ENCODE measurements around the gene RANBP3.

Gene RANBP3

GRCh38 chr19:5953680-5954213, 24.2 kb downstream of the RANBP3 start:
- no peaks in the 10 kb centered on the region for H3K27me3 ChIP-seq (ENCODE audit: control insufficient read depth in 5 of 5, insufficient read depth in 4 of 5, low read length in 5 of 5)
- peak overlapping the region; percentile 7 for H3K27ac ChIP-seq (ENCODE audit: low read depth, low read length)
- H3K4me1 ChIP-seq (ENCODE audit: control insufficient read depth in 5 of 5, insufficient read depth in 5 of 5, low read length in 5 of 5), result peaks cover 8 to 52% (median 45%) of the 10 kb centered on the region in 5 donors
- H3K9me3 ChIP-seq (ENCODE audit: control insufficient read depth in 5 of 5, low read length in 5 of 5), result no peaks in the 10 kb centered on the region
- peak overlapping the region in 2 of 5 donors; percentile 10 to 17 for H3K9ac ChIP-seq (ENCODE audit: low read length in 5 of 5)
- peak overlapping the region in 1 of 5 donors; percentile 3 for H3K4me3 ChIP-seq (ENCODE audit: low read depth in 1 of 5, low read length in 5 of 5)
- H3K36me3 ChIP-seq (ENCODE audit: control insufficient read depth in 5 of 5, insufficient read depth in 5 of 5, low read length in 5 of 5), result peaks cover 0 to 17% (median 11%) of the 10 kb centered on the region in 5 donors

DNA sequence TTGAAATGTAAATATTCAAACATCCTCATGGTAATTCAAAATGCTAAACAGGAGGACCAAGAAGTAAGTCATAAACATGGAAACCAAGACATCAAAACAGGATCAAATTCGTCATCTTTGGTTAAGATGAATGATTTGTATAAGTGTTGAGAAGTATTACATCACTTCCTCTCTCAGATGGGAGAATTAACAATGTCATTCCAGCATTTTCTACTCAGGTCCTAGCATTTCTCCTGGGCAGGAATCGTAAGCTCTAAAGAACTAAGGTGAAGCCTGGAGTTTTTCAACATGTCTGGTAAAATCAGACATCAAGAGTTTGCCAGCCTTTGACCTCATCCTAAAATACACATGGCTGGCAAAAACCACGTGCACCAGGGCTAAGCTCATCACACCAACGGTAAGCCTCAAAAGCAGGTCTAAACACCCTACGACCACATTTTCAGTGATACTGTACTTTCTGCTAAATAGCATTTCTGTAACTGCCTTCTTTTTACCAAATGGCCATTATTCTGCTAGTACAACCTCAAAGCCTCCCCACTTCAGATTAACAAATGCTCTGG, 24.8 kb downstream of the RANBP3 start:
- Histone ChIP-seq H3K4me3 (ENCODE audit: low read depth in 1 of 5, low read length in 5 of 5) (no peak overlapping the region), H3K4me1 (ENCODE audit: control insufficient read depth in 5 of 5, insufficient read depth in 5 of 5, low read length in 5 of 5) (peaks cover 8 to 58% (median 45%) of the 10 kb centered on the region in 5 donors), H3K27ac (ENCODE audit: low read depth, low read length) (peak overlapping the region; percentile 7), H3K27me3 (ENCODE audit: control insufficient read depth in 5 of 5, insufficient read depth in 4 of 5, low read length in 5 of 5) (no peaks in the 10 kb centered on the region), H3K9me3 (ENCODE audit: control insufficient read depth in 5 of 5, low read length in 5 of 5) (no peaks in the 10 kb centered on the region), H3K36me3 (ENCODE audit: control insufficient read depth in 5 of 5, insufficient read depth in 5 of 5, low read length in 5 of 5) (peaks cover 0 to 17% (median 11%) of the 10 kb centered on the region in 5 donors), H3K9ac (ENCODE audit: low read length in 5 of 5) (no peak overlapping the region)

- Histone ChIP-seq H3K27ac (ENCODE audit: low read depth, low read length) (no peak overlapping the region), H3K9ac (ENCODE audit: low read length in 5 of 5) (no peak overlapping the region), H3K4me3 (ENCODE audit: low read depth in 1 of 5, low read length in 5 of 5) (no peak overlapping the region), H3K36me3 (ENCODE audit: control insufficient read depth in 5 of 5, insufficient read depth in 5 of 5, low read length in 5 of 5) (peaks cover 0 to 12% (median 11%) of the 10 kb centered on the region in 5 donors), H3K4me1 (ENCODE audit: control insufficient read depth in 5 of 5, insufficient read depth in 5 of 5, low read length in 5 of 5) (peaks cover 10 to 65% (median 52%) of the 10 kb centered on the region in 5 donors), H3K9me3 (ENCODE audit: control insufficient read depth in 5 of 5, low read length in 5 of 5) (no peaks in the 10 kb centered on the region), H3K27me3 (ENCODE audit: control insufficient read depth in 5 of 5, insufficient read depth in 4 of 5, low read length in 5 of 5) (no peaks in the 10 kb centered on the region)
Measured at GRCh38 chr19:5952193-5953029, 25.5 kb downstream of the RANBP3 start.

DNA sequence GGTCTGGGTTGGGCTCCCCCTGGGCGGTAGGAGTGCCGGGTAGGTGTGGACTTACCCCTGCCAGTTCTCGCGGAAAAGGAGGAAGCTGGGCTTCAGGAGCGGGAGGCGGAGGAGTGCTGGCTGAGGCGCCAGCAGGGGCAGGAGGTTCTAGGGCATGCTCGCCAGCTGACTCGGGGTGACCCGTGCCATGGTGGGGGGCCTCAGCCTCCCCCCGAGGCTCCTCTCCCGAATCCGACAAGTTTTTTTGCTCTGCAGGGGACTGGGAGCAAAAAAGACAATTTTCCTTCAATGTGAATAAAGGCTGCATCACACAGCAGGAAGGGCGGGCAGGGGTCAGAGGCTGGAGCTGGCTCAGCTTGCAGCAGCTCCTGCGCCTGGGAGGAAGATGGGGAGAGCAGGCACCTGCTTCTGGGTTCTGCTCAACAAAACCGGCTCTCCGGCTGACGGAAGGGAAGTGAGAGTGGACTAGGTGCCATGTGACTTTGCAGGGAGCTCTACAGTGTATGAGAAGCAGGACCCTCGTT, 26.5 kb downstream of the RANBP3 start:
- H3K4me3 ChIP-seq (ENCODE audit: low read depth in 1 of 5, low read length in 5 of 5), result no peak overlapping the region
- H3K36me3 ChIP-seq (ENCODE audit: control insufficient read depth in 5 of 5, insufficient read depth in 5 of 5, low read length in 5 of 5), result peaks cover 0 to 11% (median 8%) of the 10 kb centered on the region in 5 donors
- H3K9me3 ChIP-seq (ENCODE audit: control insufficient read depth in 5 of 5, low read length in 5 of 5), result no peaks in the 10 kb centered on the region
- peaks cover 10 to 74% (median 58%) of the 10 kb centered on the region in 5 donors for H3K4me1 ChIP-seq (ENCODE audit: control insufficient read depth in 5 of 5, insufficient read depth in 5 of 5, low read length in 5 of 5)
- no peaks in the 10 kb centered on the region for H3K27me3 ChIP-seq (ENCODE audit: control insufficient read depth in 5 of 5, insufficient read depth in 4 of 5, low read length in 5 of 5)
- H3K9ac ChIP-seq (ENCODE audit: low read length in 5 of 5), result peak overlapping the region in 2 of 5 donors; percentile 29 to 40
- no peak overlapping the region for H3K27ac ChIP-seq (ENCODE audit: low read depth, low read length)

- Histone ChIP-seq H3K27ac (ENCODE audit: low read depth, low read length) (no peak overlapping the region), H3K4me1 (ENCODE audit: control insufficient read depth in 5 of 5, insufficient read depth in 5 of 5, low read length in 5 of 5) (peaks cover 10 to 76% (median 58%) of the 10 kb centered on the region in 5 donors), H3K36me3 (ENCODE audit: control insufficient read depth in 5 of 5, insufficient read depth in 5 of 5, low read length in 5 of 5) (peaks cover 0 to 13% (median 8%) of the 10 kb centered on the region in 5 donors), H3K4me3 (ENCODE audit: low read depth in 1 of 5, low read length in 5 of 5) (no peak overlapping the region), H3K9me3 (ENCODE audit: control insufficient read depth in 5 of 5, low read length in 5 of 5) (no peaks in the 10 kb centered on the region), H3K9ac (ENCODE audit: low read length in 5 of 5) (peak overlapping the region in 1 of 5 donors; percentile 29), H3K27me3 (ENCODE audit: control insufficient read depth in 5 of 5, insufficient read depth in 4 of 5, low read length in 5 of 5) (no peaks in the 10 kb centered on the region)
Measured at GRCh38 chr19:5950741-5951140, 27.2 kb downstream of the RANBP3 start.

GRCh38 chr19:5949792-5950305, 28.1 kb downstream of the RANBP3 start:
- H3K27me3 ChIP-seq (ENCODE audit: control insufficient read depth in 5 of 5, insufficient read depth in 4 of 5, low read length in 5 of 5), result no peaks in the 10 kb centered on the region
- H3K9ac ChIP-seq (ENCODE audit: low read length in 5 of 5), result no peak overlapping the region
- H3K36me3 ChIP-seq (ENCODE audit: control insufficient read depth in 5 of 5, insufficient read depth in 5 of 5, low read length in 5 of 5), result peaks cover 0 to 17% (median 8%) of the 10 kb centered on the region in 5 donors
- peaks cover 10 to 75% (median 54%) of the 10 kb centered on the region in 5 donors for H3K4me1 ChIP-seq (ENCODE audit: control insufficient read depth in 5 of 5, insufficient read depth in 5 of 5, low read length in 5 of 5)
- no peak overlapping the region for H3K27ac ChIP-seq (ENCODE audit: low read depth, low read length)
- H3K4me3 ChIP-seq (ENCODE audit: low read depth in 1 of 5, low read length in 5 of 5), result no peak overlapping the region
- H3K9me3 ChIP-seq (ENCODE audit: control insufficient read depth in 5 of 5, low read length in 5 of 5), result no peaks in the 10 kb centered on the region

GRCh38 chr19:5948752-5949564, 29.0 kb downstream of the RANBP3 start:
- Histone ChIP-seq H3K9me3 (ENCODE audit: control insufficient read depth in 5 of 5, low read length in 5 of 5) (no peaks in the 10 kb centered on the region), H3K27me3 (ENCODE audit: control insufficient read depth in 5 of 5, insufficient read depth in 4 of 5, low read length in 5 of 5) (no peaks in the 10 kb centered on the region), H3K9ac (ENCODE audit: low read length in 5 of 5) (peak overlapping the region in 1 of 5 donors; percentile 6), H3K36me3 (ENCODE audit: control insufficient read depth in 5 of 5, insufficient read depth in 5 of 5, low read length in 5 of 5) (peaks cover 0 to 17% (median 8%) of the 10 kb centered on the region in 5 donors), H3K27ac (ENCODE audit: low read depth, low read length) (no peak overlapping the region), H3K4me1 (ENCODE audit: control insufficient read depth in 5 of 5, insufficient read depth in 5 of 5, low read length in 5 of 5) (peaks cover 7 to 66% (median 45%) of the 10 kb centered on the region in 5 donors), H3K4me3 (ENCODE audit: low read depth in 1 of 5, low read length in 5 of 5) (no peak overlapping the region)

- Histone ChIP-seq H3K9me3 (ENCODE audit: control insufficient read depth in 5 of 5, low read length in 5 of 5) (no peaks in the 10 kb centered on the region), H3K27ac (ENCODE audit: low read depth, low read length) (peak overlapping the region; percentile 41), H3K36me3 (ENCODE audit: control insufficient read depth in 5 of 5, insufficient read depth in 5 of 5, low read length in 5 of 5) (peaks cover 0 to 24% (median 10%) of the 10 kb centered on the region in 5 donors), H3K4me3 (ENCODE audit: low read depth in 1 of 5, low read length in 5 of 5) (peak overlapping the region in 4 of 5 donors; percentile 1 to 41 (median 24)), H3K27me3 (ENCODE audit: control insufficient read depth in 5 of 5, insufficient read depth in 4 of 5, low read length in 5 of 5) (no peaks in the 10 kb centered on the region), H3K4me1 (ENCODE audit: control insufficient read depth in 5 of 5, insufficient read depth in 5 of 5, low read length in 5 of 5) (peaks cover 9 to 56% (median 33%) of the 10 kb centered on the region in 5 donors), H3K9ac (ENCODE audit: low read length in 5 of 5) (peak overlapping the region in 3 of 5 donors; percentile 2 to 46 (median 30))
Measured at GRCh38 chr19:5947435-5947834, 30.5 kb downstream of the RANBP3 start.

- no peak overlapping the region for H3K4me3 ChIP-seq (ENCODE audit: low read depth in 1 of 5, low read length in 5 of 5)
- H3K27me3 ChIP-seq (ENCODE audit: control insufficient read depth in 5 of 5, insufficient read depth in 4 of 5, low read length in 5 of 5), result no peaks in the 10 kb centered on the region
- H3K27ac ChIP-seq (ENCODE audit: low read depth, low read length), result no peak overlapping the region
- H3K4me1 ChIP-seq (ENCODE audit: control insufficient read depth in 5 of 5, insufficient read depth in 5 of 5, low read length in 5 of 5), result peaks cover 9 to 43% (median 20%) of the 10 kb centered on the region in 5 donors
- no peaks in the 10 kb centered on the region for H3K9me3 ChIP-seq (ENCODE audit: control insufficient read depth in 5 of 5, low read length in 5 of 5)
- H3K36me3 ChIP-seq (ENCODE audit: control insufficient read depth in 5 of 5, insufficient read depth in 5 of 5, low read length in 5 of 5), result peaks cover 0 to 38% (median 28%) of the 10 kb centered on the region in 5 donors
- no peak overlapping the region for H3K9ac ChIP-seq (ENCODE audit: low read length in 5 of 5)
Measured at GRCh38 chr19:5943623-5944022, 34.3 kb downstream of the RANBP3 start.

Measured in subcutaneous abdominal adipose tissue (tissue), 5 donors.